ENCODE results near the gene ACTMAP.
"Not testable (repeated sequence)": the region's sequence is repeated elsewhere in the genome, so short reads cannot be mapped to it uniquely, and the experiment has no call there.

The ACTMAP gene, protein sequence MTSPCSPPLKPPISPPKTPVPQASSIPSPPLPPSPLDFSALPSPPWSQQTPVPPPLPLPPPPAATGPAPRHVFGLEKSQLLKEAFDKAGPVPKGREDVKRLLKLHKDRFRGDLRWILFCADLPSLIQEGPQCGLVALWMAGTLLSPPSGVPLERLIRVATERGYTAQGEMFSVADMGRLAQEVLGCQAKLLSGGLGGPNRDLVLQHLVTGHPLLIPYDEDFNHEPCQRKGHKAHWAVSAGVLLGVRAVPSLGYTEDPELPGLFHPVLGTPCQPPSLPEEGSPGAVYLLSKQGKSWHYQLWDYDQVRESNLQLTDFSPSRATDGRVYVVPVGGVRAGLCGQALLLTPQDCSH

DNA sequence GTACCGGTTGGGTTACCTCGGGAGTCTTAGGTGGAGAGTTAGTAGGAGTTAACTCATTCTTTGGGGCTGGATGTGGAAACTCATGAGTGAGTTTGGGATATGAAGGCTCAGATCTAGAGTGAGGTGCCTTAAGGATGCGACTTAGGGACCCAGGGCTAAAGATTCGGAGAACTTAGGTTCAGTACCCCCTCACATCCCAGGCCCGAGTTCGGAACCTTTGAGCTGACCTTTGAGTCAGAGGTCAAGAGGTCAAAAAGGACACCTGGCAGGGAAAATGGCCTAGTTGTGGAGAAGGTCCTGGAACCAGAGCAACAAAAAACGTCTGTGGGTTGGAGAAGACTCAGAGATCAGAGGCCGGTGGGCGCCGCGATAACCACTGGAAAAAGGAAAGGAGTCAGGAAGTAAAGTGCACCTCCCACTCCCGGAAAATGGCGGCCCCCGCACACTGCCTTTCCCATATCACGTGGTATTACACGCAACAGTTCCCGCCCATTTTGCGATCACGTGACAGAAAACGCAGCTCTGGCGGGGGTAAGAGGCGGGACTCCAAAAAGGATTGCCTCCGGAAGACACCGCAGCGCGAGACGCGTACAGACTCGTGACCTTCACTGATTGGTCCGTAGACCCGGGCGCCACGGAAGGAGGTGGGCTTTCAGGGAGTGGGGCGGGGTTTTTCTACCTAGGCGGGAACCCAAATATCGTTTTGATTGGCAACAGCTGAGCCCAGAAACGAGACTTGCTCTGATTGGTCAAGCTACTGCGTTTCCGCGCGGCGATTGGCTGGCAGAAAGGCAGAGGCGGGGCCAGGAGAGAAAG lies at the start of gene ACTMAP:
TSS of gene ACTMAP (minus strand) at position 420 of the 816 bp plus-strand sequence. CDS start 674 bp downstream, outside the sequence.
- DNase-seq = peak; percentile 99

DNA sequence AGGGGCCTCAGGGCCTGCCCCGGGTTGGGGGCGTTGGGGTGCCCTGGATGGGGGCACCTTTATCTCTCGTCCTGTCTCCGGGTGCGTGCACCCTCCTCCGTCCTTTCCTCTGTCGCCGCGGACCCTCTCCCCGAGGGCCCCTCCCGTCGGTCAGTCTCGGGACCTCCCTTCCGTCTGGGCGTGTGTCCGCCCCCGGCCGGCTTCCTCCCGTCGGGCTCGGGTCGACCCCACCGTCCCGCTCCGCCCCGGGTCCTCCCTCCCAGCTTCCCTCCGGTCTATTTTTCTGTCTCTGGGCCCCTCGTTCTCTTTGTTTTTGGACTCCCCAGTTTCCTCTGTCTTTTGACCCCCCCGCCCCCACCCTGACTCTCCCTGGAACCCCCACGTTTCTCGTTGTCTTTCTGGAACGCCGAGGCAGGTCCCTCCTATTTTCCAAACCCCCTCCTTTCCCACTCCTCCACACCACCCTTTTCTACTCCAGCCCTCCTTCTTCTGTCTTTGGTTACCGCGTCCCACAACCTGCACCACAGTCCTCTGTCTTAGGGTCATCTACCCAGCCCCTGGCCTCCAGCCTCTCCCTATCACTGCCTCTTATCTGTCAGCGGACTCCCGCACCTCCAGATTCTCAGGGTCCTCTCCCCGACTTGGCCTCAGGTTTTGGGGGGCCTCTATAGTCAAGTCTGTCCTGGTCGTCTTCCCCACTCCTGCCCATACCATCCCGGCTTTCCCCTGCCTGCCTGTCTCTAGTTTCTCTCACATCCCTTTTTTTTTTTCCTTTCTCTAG lies 49.5 kb upstream of the ACTMAP start:
- DNase-seq = no peak

DNA sequence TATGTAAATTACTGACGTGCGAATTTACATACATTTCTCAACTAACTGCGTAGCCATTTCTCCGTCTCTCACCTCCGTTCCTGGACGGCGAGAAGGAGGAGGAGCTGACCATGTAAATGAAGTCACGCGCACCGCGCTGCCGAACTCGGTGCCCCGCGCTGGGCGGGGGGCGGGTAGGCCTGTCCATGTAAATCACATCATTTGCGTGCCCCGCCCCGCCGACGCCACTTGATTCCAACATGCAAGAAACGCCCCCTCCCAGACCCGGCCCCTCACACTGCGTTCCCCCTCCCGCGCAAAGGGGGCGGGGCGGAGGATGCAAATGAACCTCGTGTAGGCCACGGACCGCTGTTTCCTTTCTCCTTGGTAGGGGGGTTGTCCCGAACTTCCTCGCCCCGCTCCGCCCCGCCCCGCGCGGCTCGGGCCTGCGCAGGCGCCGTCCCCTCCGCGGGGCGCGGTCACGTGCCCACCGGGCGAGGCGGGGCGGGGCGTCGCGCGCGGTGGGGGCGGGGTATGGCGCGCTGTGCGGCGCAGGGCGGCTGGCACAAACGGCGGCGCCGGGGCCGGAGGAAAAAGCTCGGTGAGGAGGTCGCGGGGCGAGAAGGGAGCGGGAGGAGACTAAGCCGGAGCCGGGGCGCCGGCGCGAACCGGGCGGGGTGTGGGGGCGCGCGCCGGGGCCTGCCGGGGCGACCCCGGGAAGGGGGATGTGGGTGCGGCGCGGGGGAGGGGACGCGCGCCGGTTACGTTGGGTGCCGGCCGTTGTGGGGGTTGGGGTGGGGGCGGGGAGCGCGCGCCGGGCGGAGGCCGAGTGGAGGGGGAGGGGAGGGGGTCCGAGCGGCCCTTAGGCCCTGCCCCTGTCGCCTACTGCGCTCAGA lies 48.6 kb upstream of the ACTMAP start, which contains the start of gene EGLN2:
TSS of gene EGLN2 (plus strand) at position 509 of the 875 bp plus-strand sequence. CDS start 1,382 bp downstream, outside the sequence.
- peak; percentile 99 for DNase-seq

DNA sequence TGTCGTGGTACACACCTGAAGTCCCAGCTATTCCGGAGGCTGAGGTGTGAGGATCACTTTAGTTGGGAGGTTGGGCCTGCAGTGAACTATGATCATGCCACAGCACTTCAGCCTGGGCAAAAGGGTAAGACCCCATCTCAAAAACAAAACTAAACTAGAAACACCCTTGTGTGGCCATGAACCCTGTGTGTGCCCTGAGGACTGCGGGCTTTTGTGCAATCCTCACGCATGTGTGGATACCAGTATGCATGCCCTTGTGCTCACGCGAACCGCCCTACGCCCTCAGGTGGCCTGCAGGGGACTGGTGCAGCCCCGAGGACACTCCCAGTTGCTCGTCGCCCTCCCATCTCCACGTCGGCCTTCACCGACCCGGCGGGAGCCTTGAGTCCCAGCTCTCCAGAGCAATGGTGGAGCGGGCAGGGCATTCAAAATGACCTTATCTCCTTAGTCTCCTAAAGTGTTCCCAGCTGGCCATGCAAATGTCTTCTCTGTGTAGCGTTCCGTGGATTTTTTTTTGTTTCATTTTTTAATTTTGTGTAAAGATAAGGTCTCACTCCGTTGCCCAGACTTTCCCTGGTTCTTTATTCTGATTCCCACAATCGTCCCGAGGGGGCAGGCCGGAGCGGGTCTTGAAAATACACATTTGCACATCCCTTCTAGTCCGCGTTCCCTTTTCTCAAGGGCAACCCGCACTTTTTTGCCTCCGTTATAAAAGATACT lies 47.8 kb upstream of the ACTMAP start:
- DNase-seq = no peak

DNA sequence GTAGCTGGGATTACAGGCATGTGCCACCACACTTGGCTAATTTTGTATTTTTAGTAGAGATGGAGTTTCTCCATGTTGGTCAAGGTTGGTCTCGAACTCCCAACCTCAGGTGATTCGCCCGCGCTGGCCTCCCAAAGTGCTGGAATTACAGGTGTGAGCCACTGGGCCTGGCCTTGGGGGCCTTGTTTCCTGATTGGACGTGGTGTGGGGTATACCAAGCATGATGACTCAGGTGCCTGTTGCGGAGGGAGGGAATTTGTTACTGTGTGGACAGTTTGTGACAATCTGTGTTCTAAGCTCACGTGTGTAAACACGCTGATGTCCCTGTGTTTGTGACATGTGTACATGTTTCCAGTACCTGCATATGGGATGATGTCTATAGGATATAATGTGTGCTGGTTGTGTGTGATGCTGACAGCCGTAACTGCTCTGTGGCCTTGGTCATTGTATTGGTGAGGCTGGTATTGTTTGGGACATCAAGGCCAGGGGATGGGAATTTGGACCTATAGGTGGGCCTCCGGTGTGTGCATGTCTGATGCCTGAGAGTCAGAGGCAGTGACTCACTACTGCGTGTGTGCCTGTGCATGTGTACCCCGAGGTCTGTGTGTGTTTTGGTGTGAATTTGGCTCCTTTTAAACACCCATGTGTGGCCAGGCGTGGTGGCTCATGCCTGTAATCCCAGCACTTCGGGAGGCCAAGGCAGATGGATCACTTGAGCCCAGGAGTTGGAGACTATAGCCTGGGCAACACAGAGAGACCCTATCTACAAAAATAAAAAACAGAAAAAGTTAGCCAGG lies 47.1 kb upstream of the ACTMAP start:
- no peak for DNase-seq

DNA sequence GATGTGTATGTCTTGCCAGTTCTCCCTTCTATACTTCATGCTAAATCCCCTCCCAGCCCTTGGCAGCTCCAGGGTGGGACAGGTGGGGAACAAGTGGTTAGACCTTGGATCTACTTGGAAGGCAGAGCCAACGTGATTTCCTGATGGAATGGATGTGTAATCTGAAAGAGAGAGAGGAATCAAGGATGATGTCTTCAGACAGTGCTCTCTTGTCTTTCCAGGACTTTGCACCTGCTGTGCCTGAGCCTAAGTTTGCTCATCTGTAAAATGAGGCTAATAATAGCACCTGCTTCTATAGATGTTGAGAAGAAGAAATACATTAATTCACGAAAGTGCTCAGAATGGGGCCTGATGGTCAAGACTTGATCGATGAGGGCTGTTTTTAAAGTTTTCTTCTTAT lies 41.7 kb upstream of the ACTMAP start:
- DNase-seq = no peak

DNA sequence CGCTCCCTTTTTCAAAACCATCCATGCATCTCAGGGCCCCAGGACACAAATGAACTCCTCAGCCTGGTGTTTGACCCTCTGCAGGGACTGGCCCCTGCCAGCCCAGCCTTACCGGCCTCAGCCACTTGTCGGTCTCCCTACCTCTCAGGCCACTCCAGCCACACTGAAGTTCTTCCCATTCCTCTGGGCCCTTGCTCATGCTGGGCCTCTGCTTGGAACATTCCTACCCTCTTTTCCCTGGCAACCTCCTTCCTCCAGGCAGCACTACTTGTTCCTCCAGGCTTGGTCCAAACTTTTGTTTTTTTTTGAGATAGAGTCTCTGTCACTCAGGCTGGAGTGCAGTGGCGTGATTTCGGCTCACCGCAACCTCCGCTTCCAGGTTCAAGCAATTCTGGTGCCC lies 41.1 kb upstream of the ACTMAP start:
- DNase-seq = no peak

DNA sequence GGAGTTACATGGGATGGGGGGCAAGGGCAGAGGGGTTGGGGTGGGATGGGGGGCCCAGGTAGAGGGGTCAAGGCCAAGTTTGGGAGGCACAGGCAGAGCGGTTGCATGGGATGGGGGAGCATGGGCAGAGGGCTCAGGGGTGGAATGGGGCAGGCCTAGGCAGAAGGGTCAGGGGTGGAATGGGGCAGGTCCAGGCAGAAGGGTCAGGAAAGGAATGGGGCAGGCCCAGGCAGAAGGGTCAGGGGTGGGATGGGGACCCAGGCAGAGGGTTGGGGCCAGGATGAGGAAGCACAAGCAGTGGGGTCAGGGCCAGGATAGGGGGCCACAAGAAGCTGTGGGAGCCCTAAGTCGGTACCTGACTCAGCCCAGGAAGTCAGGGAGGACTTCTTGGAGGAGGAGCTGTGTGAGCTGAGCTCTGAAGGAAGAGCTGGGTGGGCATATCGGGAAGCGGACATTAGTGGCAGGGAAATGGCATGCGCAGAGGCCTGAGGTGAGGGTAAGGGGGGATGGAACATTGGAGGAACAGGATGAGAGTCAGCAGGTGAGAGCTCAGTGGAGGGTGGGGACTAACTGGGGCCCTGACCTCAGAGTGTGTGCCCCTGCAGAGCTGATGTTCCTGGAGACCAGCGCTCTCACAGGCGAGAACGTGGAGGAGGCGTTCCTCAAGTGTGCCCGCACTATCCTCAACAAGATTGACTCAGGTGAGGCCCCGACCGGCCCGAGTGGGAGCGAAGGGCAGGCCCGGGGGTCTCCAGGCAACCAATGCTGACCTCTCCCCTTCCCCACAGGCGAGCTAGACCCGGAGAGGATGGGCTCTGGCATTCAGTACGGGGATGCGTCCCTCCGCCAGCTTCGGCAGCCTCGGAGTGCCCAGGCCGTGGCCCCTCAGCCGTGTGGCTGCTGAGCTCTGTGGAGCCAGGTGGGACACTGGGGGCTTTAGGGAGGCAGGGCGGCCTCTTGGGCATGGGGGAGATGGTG lies 36.1 kb upstream of the ACTMAP start:
- DNase-seq = no peak

DNA sequence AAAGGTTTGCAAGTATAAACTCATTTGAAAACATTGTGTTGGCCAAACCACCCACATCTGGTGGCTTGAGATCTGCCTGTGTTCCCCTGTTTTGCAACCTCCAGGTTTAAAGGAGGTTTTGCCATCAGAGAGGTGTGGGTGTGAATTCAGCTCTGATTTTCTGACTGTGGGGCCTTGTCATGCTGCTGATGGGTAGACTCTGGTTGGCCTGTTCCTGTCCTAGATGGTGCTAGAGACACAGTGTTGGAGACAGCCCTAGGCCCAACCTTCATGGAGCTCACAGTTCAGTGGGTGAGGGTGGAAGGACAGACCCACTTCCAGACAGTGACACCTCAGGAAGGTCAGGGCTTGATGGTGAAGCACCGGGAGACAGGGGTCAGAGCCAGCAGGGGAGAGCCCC lies 35.2 kb upstream of the ACTMAP start:
- DNase-seq = no peak

DNA sequence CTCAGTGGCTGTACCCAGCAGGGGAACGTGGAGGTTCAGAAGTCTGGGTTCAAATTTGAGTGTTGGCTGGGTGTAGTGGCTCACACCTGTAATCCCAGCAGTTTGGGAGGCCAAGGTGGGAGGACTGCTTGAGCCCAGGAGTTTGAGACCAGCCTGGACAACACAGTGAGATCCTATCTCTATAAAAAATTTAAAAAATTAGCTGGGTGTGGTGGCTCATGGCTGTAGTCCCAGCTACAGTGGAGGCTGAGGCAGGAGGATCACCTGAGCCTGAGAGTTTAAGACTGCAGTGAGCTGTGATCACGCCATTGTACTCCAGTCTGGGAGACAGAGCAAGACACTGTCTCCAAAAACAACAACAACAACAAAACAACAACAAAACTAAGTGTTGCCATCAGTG lies 33.9 kb upstream of the ACTMAP start:
- not testable (repeated sequence) for DNase-seq

DNA sequence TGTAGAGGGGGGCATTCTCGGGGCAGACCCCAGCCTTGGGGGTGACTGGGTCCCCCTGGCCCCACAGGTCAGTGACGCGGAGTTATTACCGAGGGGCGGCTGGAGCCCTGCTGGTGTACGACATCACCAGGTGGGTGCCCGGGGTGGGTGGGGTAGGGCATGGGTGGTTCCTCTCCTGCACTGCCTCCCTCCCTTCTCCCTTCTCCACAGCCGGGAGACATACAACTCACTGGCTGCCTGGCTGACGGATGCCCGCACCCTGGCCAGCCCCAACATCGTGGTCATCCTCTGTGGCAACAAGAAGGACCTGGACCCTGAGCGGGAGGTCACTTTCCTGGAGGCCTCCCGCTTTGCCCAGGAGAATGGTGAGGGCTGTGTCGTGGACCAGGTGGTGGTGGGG lies 33.4 kb upstream of the ACTMAP start:
- no peak for DNase-seq

DNA sequence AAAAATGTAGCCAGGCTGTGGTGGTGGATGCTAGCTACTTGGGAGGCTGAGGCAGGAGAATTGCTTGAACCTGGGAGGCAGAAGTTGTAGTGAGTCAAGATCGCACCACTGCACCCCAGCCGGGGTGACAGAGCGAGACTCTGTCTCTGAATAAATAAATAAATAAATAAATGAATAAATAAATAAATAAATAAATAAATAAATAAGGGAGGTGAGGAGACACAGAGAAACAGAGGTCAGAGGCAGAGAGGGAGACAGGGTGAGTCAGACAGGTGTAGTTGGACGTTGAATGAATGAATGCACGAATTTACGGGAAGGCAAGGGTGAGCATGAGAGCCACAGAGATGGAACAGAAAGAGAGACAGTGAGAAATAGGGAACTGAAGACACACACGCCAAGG lies 30.9 kb upstream of the ACTMAP start:
- no peak for DNase-seq

DNA sequence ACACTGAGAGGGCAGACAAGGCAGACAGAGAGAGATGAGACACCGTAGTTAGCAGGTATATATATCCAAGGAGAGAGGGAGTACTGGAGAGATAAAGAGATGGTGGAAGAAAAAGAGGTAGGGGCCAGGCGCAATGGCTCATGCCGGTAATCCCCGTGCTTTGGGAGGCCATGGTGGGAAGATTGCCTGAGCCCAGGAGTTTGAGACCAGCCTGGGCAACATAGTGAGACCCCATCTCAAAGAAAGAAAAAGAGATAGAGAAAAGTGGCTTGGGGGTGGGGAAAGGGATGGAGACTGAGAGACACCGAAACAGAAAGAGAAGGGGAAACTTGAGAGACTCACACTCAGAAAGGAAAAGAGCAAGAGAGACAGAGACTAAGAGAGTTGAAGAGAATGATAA lies 30.3 kb upstream of the ACTMAP start:
- no peak for DNase-seq

DNA sequence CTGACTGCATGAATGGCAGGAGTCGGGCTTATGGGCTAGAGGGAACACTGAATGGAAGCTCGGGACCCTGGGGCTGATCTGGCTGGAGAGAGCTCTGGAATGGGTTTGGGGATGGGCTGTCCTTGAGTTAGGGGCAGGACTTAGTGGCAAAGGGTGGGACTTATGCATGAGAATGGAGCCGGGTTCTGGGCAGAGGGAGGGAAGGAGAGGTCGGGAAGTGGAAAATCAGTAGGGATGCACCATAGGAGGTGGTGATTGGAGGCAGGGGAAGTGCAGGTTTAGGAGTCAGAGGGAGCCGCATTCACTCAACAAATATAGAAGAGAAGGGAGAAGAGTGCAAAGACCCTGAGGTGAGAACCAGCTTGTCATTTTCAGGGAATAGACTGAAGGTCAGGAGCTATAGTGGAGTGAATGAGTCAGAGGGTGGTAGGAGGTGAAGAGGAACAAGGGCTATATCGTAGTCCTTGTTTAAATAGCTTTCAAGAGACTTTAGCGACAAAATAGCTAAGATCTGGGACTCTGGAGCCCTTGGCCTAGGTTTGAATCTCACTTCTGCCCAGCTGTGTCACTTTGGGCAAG lies 28.5 kb upstream of the ACTMAP start:
- no peak for DNase-seq

DNA sequence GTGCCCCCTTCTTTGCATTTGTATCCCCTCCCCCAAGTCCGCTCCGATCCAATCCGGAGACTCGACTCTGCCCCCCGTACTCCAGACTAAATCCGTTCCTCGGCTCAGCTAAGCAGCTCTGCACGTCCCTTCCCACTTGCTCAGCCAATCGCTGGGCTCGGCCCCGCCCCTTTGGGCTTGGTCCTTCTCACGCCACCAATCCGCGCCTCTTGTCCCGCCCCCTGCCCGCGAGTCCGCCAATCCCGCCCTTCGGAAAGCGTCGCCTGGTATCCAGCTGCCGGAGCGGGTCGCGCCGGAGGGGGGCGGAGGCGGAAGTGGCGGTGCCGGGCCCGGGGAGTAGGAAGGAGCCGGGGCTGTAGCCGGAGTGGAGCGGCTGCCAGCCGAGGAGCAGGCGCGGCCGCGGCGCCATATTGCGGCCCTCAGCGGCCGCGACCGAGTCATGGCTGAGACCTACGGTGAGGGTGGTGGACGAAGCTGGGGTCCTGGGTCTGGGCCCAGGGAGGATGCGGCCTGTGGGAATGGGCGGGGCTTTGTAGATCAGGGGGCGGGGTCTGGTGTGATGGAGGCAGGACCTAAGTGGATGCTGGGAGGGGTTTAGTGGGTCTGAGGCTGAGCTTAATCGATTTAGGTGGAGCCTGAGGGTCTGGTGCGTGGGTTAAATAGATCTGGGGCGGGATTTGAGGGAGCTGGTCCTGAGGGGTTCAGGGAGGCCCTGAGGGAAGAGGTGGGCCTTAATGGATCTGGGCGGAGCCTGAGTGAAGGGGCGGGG lies 27.8 kb upstream of the ACTMAP start, which contains the start of gene RAB4B:
TSS of gene RAB4B (plus strand) at position 311 of the 769 bp plus-strand sequence. CDS start at position 440, 129 bp downstream.
- DNase-seq = peak; percentile 99

DNA sequence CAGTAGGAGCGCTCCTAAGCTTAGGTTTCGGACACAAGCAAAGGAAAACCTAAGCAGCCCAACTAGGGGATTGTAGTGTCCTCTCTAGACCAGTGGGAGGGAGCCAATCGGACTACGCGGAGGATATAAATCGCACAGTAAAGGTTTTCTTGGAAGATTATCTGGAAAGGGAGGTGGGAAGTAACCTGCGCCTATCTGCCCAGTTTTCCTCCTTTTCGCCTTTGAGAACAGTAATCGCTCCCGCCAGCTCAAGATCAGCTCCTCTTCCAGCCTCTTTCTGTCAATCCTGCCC lies 27.3 kb upstream of the ACTMAP start:
- no peak for DNase-seq

DNA sequence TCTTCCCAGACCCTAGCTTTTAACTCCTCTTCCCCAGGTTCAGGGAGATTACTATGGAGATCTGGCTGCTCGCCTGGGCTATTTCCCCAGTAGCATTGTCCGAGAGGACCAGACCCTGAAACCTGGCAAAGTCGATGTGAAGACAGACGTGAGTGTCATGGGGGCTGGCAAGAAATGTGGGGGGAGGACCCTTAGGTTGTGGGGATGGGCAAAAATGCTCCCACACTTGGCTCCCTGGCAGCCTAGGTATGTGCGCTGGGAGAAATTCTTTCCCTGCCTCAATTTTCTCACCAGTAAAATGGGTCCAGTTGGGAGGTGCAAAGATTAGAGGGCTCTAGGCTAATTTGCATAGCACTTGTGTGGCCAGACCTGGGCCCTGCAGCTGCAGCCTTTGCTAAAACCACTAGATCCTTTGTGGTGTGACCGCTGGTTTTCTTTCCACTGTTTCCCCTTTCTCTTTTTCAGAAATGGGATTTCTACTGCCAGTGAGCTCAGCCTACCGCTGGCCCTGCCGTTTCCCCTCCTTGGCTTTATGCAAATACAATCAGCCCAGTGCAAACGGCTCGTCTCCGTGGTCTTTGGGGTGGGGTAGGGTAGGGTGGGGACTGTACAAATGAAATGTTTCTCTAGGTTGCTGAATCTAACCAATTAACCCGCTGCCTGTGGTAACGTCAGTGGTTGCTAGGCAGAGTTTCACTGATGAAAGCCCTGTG lies 26.8 kb upstream of the ACTMAP start:
- peak; percentile 84 for DNase-seq

DNA sequence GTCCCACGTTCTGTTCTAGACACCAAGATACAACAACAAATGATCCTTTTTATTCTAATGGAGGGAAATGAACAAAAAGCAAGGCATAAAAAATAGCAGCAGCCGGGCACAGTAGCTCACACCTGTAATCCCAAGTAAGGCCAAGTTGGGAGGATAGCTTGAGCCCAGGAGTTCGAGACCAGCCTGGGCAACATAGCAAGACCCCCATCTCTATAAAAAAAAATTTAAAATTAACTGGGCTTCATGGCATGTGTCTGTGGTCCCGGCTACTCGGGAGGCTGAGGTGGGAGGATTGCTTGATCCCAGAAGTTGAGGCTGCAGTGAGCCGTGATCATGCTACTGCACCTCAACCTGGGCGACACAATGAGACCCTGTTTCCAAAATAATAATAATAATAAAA lies 26.1 kb upstream of the ACTMAP start:
- no peak for DNase-seq

Measured in DMS 273 treated with DMSO at 0.1 percent for 48 hours (cell line).